Type B pancreatic cell (in vitro differentiated cells): ENCODE data around the gene KIF3C. TPM values are rescaled to one million over a fixed set of nuclear protein-coding genes. Genes with fewer than 3 reads are reported as not detected.

Experiments
- DNase-seq: peaks from one replicate; pipeline ENCODE4 v3.0.0; 2021; ENCODE audit warnings: mixed read lengths; ENCODE audit not compliant: unreplicated experiment; ENCODE audit errors: extremely low spot score
- H3K27ac Mint-ChIP-seq: 2 replicates; pipeline ENCODE4 v1.8.0; 2021; ENCODE audit warnings: mild to moderate bottlenecking, mixed read lengths
- H3K27me3 Mint-ChIP-seq: 2 replicates; pipeline ENCODE4 v1.8.0; 2021; ENCODE audit warnings: mixed read lengths
- H3K36me3 Mint-ChIP-seq: 2 replicates; pipeline ENCODE4 v1.8.0; 2021; ENCODE audit warnings: mixed read lengths
- H3K4me1 Mint-ChIP-seq: one replicate; pipeline ENCODE4 v1.8.0; 2021; ENCODE audit warnings: mixed read lengths; ENCODE audit not compliant: unreplicated experiment
- H3K4me3 Mint-ChIP-seq: 2 replicates; pipeline ENCODE4 v1.8.0; 2021; ENCODE audit warnings: mild to moderate bottlenecking, mixed read lengths
- H3K9me3 Mint-ChIP-seq: 2 replicates; pipeline ENCODE4 v1.8.0; 2021; ENCODE audit warnings: mixed read lengths
- total RNA-seq: library from RNA; stranded (reverse); gene quantifications from 2 replicates; pipeline ENCODE4 v1.2.1, GENCODE V29; 2021; ENCODE audit warnings: low replicate concordance
- TF ChIP-seq, protein P1 (sequence below): fragments of 200-600 bp; sonication (generic); conservative IDR thresholded peaks from 2 replicates; pipeline ENCODE4 v1.5.0; 2021; ENCODE audit warnings: antibody characterized with exemption, mild to moderate bottlenecking

The KIF3C gene
- total RNA-seq, 1 donor from 2014 or later: 25.5 TPM

DNA sequence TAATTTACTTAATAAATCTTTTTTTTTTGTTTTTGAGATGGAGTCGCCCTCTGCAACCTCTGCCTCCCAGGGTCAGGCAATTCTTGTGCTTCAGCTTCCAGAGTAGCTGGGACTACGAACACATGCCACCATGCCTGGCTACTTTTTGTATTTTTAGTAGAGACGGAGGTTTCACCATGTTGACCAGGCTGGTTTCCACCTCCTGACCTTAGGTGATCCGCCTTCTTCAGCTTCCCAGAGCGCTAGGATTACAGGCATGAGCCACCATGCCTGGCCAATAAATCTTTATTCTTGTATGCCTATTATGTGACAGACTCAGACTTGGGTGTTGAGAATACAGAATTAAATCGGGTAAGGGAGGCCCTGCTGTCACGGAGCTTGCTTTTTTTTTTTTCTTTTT is 87.3 kb downstream of the KIF3C start:
- Mint-ChIP-seq H3K4me3 (no peak overlapping the region), H3K27me3 (no peaks in the 10 kb centered on the region), H3K4me1 (peaks cover 9% of the 10 kb centered on the region), H3K36me3 (no peaks in the 10 kb centered on the region), H3K9me3 (peaks cover 4% of the 10 kb centered on the region), H3K27ac (no peak overlapping the region)
- no peak for DNase-seq
- TF ChIP-seq, protein P1, sequence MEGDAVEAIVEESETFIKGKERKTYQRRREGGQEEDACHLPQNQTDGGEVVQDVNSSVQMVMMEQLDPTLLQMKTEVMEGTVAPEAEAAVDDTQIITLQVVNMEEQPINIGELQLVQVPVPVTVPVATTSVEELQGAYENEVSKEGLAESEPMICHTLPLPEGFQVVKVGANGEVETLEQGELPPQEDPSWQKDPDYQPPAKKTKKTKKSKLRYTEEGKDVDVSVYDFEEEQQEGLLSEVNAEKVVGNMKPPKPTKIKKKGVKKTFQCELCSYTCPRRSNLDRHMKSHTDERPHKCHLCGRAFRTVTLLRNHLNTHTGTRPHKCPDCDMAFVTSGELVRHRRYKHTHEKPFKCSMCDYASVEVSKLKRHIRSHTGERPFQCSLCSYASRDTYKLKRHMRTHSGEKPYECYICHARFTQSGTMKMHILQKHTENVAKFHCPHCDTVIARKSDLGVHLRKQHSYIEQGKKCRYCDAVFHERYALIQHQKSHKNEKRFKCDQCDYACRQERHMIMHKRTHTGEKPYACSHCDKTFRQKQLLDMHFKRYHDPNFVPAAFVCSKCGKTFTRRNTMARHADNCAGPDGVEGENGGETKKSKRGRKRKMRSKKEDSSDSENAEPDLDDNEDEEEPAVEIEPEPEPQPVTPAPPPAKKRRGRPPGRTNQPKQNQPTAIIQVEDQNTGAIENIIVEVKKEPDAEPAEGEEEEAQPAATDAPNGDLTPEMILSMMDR: no peak

DNA sequence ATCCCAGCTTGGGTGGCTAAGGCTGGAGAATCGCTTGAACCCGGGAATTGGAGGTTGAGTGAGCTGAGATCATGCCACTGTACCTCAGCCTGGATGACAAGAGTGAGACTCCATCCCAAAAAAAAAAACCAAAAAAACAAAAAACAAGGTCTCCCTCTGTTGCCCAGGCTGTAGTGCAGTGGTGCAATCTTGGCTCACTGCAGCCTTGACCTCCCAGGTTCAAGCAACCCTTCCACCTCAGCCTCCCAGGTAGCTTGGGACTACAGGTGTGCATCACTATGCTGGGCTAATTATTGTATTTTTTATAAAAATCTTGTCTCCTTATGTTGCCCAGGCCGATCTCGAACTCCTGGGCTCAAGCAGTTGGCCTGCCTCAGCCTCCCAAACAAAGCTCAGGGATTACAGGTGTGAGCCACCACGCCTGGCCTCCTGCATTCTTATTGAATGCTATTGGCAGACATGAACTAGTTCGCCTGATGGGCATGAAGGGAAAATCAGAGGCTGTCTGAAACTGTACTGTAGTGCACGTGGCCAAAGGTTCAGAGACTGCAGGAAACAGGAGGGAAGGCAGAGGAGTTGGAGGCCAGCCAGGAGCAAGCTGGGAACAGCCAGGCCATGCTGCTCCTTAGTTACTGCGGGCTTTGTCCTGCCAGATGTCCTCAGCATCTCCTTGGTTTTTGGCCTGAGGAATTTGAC is 88.0 kb downstream of the KIF3C start:
- no peak for DNase-seq
- Mint-ChIP-seq H3K4me3 (no peak overlapping the region), H3K27me3 (no peaks in the 10 kb centered on the region), H3K9me3 (peaks cover 4% of the 10 kb centered on the region), H3K4me1 (peaks cover 9% of the 10 kb centered on the region), H3K36me3 (no peaks in the 10 kb centered on the region), H3K27ac (no peak overlapping the region)
- TF ChIP-seq, protein P1: no peak

DNA sequence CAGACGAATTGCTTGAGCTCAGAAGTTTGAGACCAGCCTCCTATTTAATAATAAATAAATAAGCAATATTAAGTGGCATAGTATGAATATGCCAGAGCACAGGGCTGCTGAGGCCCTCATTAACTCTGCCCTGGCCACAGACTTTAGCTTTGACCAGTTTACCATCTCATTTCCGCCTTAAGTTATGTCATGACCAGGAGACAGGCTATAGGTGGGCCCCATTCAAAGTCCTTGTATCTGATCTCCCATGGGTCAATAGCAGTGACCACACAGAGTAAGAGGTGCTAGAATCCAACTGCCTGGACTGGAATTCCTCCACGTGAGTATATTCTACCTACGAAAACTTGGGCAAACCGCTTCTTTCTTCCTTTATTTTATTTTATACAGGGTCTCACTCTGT is 90.6 kb downstream of the KIF3C start:
- DNase-seq: no peak
- no peak overlapping the region for H3K27ac Mint-ChIP-seq
- peaks cover 4% of the 10 kb centered on the region for H3K27me3 Mint-ChIP-seq
- no peaks in the 10 kb centered on the region for H3K36me3 Mint-ChIP-seq
- H3K4me1 Mint-ChIP-seq: peaks cover 9% of the 10 kb centered on the region
- H3K9me3 Mint-ChIP-seq: peaks cover 4% of the 10 kb centered on the region
- no peak overlapping the region for H3K4me3 Mint-ChIP-seq
- TF ChIP-seq, protein P1: no peak

DNA sequence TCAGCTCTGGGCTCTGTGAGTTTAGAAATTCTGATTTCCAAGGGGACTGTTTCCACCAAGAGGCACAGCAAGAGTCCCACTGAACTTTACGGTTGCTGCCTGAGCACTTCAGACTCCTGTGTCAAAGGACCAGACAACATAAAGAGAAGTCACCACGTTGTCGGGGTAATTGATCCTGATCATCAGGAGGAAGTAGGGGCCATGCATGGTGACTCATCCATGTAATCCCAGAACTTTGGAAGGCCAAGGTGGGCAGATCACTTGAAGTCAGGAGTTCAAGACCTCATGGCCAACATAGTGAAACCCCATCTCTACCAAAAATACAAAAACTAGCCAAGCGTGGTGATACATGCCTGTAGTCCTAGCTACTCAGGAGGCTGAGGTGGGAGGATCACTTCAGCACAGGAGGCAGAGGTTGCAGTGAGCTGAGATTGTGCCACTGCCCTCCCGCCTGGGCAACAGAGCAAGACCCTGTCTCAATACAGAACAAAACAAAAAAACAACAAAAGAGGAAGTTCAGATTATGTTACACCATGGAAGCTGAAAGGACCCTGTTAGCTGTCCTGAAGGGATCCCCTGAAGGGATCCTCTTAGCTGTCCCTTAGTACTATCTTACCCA is 94.6 kb downstream of the KIF3C start:
- Mint-ChIP-seq H3K4me1 (no peaks in the 10 kb centered on the region), H3K9me3 (no peaks in the 10 kb centered on the region), H3K4me3 (no peak overlapping the region), H3K27me3 (peaks cover 18% of the 10 kb centered on the region), H3K27ac (no peak overlapping the region), H3K36me3 (no peaks in the 10 kb centered on the region)
- DNase-seq: no peak
- TF ChIP-seq, protein P1: no peak

DNA sequence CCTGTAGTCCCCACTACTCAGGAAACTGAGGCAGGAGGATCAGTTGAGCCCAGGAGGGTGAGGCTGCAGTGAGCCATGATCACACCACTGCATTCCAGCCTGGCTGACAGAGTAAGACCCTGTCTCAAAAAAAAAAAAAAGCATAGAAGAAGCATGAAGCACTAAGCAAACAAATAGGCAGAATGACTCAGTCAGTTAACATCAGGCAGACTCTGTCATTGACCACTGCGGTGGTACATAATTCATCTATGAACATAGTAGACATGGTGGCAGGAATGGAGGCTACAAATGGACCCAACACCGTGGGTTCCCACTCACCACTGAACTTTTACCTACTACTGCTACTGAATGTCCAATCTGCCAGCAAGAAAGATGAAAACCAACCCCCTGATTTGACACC is 96.4 kb downstream of the KIF3C start:
- Mint-ChIP-seq H3K36me3 (no peaks in the 10 kb centered on the region), H3K4me1 (no peaks in the 10 kb centered on the region), H3K9me3 (no peaks in the 10 kb centered on the region), H3K27ac (no peak overlapping the region), H3K27me3 (peaks cover 32% of the 10 kb centered on the region), H3K4me3 (no peak overlapping the region)
- DNase-seq: no peak
- TF ChIP-seq, protein P1: no peak
